GM19372 (cell line): Measurements from ENCODE around the gene SHFL.

Source experiments
- ATAC-seq: cut with Tn5 transposase; IDR thresholded peaks from one replicate; pipeline ENCODE4 v1.9.1; 2021; ENCODE audit warnings: mild to moderate bottlenecking, low read depth, moderate library complexity; ENCODE audit not compliant: unreplicated experiment

SHFL gene

DNA sequence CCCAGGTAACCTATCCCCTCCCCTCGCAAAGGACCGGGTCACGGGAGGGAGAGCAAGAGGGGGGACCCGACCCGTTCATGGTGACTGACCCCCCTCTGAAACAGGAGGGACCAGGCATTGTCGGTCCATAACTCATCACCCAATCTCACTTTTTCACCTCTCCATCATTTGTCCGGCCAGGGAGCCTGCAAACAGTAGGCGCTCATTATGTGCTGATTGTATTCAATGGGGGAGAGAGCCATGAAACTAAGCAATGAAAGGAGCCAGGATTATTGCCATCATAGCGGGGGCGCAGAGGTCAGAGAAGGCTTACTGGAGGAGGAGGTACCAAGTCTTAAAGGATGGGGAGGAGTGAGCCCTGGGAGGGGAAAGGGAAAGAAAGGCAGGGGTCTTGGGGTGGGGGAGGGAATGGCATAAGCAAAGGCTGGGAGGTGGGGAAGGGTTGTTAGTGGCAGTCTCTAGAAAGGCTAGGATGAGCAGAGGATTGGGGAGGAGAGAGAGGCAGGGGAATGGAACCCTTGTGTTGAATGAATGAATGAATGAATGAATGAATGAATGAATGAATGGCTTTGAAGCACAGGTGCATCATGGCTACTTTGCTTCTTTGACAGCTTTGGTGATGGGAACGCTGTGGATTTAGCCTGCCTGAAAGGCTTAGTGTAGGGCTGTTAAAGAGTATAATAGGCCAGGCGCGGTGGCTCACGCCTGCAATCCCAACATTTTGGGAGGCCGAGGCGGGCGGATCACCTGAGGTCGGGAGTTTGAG lies 1.4 kb downstream of the SHFL start:
- no peak for ATAC-seq

DNA sequence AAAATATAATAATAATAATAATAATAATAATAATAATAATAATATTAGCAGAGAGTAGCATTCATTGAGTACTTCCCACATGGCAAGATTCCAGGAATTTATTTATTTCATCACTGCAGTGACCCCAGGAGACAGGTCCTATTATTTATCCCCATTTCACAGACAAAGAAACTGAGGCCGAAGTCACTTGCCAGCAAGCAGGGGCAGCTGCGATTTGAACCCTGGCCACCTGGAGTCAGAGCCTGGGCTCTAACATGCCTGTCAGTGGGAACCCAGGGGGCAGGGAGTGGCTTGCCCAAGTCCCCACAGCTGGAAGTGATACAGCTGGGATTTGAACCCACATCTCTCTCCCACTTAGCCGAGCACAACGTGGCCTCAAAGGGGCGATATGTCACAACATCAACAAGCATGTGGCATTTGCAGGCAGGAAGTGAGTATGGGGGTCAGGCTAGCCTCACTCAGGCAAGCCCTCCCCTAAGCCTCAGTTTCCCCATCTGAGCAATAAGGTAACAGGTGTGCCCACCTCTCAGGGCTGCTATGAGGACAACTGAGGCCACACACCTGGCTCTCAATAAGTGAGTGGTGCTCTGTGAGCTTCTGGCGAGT lies 2.9 kb downstream of the SHFL start:
- ATAC-seq: no peak

DNA sequence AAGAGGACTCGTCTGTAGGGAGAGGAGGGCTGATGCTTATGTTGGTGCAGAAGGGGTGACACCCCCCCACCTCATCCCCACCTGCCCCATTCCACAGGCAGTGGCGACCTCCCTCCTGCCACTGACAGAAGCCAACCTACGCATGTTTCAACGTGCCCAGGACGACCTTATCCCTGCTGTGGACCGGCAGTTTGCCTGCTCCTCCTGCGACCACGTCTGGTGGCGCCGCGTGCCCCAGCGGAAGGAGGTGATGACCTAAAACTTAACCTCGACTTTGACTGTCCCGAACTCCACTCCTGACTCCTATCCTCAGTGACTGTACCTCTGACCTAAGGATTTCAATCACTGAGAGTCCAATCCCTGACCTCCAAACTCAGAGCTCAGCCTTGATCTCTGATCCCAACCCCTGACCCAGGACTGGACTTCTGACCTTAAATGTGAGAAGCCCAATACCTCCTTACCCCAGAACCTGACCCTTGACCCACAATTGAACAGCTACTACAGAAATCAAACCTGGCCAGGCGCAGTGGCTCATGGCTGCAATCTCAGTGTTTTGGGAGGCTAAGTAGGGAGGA lies 3.8 kb downstream of the SHFL start:
- no peak for ATAC-seq

DNA sequence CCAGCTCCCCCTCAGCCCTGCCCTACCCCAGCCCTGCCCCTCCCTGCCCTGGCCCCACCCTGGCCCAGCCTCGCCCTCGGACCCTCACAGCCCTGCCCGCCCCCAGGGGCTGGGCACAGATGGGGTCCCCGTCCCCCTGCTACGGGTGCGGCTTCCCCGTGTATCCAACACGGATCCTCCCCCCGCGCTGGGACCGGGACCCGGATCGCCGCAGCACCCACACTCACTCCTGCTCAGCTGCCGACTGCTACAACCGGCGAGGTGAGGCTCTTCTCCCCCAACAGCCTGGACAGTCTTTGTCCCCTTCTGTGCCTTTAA lies 5.2 kb downstream of the SHFL start:
- ATAC-seq: no peak

DNA sequence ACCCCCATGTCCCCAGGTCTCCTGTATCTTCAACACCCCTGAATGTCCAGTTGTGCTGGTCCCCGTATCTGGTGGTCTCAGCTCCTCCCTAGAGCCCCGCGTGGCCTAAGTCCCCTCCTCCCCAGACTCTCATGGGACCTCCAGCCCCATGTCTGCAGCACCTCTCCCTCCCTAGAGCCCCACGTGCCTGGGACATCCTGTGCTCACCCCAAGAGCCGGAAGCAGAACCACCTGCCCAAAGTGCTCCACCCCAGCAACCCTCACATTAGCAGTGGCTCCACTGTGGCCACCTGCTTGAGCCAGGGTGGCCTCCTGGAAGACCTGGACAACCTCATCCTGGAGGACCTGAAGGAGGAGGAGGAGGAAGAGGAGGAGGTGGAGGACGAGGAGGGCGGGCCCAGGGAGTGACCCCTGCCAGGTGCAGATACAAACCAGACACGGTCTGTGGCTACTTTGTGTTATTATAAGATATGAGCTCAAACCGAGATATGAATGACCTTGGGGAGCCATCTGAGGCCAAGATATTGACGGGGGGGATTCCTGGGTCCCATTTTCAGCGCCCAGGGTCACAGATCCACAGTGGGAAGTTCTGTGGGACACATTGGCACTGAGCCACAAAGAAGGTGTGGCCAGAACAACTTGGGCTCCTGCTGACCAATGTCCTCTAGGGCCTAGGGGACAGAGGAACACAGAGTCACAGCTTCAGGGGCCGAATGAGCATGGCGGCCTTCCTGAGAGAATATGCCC lies 6.0 kb downstream of the SHFL start:
- ATAC-seq: no peak

DNA sequence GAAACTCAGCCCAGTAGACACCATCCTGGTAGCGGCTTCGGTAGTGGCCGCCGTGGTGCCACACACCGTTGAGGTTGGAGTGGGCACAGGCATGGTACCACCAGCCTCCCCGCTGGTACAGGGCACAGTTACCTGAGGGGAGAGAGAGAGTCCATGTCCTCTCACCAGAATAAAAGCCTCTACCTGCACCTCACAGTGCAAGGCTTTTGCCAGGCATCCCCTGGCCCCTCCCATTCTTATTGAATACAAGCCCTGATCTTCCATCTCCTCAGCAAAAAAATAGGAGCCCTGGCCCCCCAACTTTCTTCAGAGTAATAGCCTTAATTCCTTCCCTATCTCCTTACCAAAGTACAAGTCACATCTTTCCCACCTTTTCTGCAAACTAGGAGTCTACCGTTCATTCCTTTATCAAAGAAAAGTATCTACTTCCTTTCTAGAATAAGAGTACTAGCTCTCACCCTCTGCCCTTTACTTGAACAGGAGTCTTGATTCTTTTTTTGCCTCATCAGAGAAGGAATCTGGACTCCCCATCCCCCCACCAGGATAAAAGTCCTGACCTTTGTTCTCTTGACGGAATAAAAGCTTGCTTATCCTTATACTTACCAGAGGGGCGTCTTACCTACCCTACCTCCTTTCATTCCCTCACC lies 6.7 kb downstream of the SHFL start:
- no peak for ATAC-seq

DNA sequence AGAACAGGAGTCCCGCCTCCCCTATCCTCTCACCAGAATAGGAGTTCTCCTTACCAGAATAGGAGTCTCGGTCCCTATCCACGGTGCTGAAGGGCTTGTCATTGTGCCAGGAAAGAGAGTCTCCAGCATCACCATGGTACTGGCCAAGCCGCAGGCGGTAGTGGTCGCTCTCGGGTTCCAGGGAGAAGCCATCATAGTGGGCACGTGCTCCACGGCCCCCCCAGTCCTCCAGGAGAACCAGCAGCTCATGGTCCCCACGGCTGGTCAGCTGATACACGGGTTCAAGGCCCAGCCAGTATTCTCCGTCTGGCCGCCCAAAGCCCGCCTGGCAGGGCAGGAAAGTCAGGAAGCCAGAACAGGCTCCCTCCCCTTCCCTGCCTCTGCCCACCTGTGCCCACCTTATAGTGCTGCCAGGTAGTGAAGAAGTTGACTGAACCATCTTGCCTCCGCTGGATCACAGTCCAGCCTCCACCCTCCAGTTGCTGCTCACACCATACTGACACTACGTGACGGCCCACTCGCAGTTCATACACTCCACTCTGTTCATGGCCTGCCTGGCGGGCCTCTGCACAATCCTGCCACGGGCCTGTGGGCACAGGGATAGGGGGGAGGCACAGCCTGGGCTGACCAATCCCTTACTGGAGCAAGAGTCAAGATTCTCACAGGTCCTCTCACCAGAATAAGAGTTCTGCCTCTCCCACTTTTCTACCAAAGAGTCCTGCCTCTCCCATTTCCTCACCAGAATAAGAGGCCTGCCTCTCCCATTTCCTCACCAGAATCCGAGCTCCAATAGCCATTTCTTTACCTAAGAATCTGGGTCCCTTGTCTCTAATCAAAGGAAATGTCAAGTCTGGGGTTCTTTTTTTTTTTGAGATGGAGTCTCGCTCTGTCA lies 7.4 kb downstream of the SHFL start:
- ATAC-seq: no peak

DNA sequence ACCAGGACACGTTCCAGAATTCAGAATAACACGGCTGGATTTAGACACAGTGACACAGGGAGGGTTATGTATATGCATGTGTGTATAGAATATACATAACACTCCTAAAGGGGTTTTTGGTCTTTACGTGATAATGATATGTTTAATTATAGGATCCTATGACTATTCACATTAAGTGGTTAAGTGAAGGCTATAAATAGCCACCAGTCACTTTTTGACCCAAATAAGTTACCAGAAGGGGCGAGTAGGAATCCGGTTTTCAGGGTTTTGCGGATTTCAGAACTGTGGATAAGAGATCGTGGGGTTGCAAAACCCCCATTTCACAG lies 9.5 kb downstream of the SHFL start:
- ATAC-seq: no peak

DNA sequence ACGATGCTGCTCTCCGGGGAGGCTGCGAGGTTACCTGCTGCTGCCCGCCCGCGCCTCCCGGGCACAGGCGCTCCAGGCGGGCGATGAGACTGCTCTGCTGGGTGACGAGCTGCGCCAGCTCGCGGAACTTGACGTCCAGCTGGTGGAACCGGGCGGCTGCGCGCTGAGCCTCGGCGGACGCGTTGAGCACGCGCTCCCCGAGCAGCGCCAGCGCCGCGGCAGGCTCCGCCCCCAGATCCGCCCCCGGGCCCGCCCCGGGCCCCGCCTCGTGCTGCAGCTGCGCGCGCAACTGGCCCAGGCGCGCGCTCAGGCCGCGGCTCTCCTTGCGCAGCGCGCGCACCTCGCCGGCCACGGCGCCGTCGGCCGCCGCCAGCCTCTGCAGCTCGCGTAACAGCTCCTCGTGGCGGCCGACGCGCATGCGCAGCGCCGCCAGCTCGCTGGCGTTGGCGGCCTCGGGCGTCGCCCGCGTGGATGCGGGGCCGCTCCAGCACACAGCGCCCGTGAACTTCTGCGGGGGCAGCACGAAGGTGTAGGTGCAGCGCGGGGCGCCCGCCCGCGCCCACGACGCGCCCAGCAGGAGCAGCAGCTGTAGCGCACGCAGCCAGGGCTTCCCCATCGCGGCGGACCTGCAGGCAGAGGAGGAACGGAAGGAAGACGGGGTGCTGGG lies 10.0 kb downstream of the SHFL start:
- peak; percentile 89 for ATAC-seq

DNA sequence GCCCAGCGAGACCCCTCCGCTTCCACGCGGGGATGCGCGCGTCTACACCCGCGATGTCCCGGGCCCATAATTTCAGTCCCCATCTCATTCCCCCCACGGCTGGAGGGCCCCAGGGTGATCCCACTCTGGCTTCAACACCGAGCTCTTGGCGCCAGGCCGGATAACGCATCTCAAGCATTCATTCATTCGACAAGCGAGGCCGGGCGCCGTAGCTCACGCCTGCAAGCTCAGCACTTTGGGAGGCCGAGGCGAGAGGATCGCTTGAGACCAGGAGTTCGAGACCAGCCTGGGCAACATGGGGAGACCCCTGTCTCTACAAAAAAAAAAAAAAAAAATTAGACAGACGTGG lies 10.5 kb downstream of the SHFL start:
- ATAC-seq: no peak

DNA sequence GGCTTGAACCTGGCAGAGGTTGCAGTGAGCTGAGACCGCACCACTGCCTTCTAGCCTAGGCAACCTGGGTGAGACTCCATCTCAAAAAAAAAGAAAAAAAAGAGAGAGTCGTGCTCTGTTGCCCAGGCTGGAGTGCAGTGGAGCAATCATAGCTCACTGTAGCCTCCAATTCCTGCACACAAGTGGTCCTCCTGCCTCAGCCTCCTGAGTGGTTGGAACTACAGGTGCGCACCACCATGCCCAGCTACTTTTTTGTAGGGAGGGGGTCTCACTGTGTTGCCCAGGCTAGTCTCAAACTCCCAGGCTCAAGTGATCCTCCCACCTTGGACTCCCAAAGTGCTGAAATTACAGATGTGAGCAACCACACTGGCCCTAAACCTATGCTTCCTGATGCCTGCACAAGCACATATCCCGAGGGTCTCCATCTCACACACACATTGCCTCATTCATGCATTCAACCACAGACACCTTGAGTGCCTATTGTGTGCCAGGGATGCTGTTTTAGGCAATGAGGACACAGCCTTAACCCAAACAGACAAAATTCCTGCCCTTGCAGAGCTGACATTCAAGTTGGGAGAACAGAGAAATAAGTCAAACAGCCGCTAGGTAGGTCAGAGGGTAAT lies 14.2 kb downstream of the SHFL start:
- no peak for ATAC-seq

DNA sequence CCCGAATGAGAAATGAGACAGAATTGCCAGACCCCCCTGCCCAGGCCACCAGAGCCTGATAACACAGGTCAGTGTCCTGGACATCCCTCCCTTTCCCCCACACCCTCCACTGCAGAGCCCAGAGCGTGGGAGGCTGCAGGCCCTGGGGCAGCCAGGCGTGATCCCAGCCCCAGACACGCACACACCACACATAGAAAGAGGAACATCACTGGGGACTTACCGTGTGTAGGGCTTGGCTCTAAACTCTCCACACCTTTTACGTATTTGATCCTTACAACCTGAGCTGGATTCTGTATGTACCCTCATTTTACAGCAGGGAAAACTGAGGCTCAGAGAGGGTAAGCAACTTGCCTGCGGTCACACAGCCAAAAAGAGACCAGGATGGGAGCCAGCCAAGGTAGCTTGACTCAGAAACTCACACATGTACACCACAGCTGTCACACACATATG lies 16.7 kb downstream of the SHFL start:
- ATAC-seq: no peak

DNA sequence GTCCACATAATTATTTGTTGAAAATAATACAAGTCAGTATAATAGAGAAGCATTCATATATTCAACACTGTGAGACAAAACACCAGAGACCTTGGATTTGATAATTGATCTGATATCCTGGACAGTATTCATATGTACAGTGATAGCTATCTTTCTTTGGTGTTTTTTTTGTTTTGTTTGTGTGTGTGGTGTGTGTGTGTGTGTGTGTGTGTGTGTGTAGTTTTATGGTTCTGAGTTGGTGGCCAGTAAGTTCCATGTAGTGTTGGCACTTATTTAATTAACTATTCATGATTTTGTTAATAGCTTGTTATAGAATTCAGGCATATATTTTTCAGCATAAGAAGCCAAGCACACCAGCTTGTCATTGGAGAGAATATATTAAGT lies 18.0 kb downstream of the SHFL start:
- ATAC-seq: no peak

DNA sequence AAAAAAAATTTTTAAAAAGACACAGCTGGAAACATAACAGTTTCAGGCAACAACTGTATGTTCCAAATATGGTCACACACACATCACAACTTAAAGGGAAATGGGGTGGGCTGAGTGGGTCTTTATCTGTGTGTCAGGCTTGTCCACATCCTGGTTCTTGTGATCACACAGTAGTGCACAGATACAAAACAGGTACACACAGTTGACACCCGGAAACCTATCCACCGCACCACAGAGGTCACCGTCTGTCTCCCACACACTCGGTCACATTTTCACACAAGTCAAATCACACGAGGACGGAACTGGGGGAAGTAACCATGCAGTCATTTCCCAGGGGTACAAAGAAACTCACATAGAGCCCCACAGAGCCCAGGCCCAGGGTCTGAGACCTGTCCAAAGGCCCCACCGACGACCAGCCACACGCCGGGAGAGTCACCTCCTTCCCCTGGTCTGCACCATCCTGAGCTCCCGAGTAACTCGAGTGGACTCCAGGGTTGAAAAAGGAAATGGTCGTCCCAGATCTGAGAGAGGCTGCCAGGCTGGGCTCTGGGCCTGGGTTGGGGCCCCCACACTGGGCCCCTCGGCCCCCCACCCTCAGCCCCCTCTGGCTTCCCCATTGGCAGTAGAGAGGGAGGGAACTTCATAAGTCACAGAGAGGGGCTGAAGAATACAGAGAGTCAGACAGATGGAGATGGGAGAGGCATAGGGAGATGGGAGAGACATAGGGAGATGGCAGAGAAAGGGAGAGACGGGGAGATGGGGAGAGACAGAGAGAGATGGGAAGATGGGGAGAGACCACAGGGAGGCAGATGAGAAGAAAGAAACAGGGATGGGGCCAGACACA lies 18.8 kb downstream of the SHFL start:
- peak; percentile 45 for ATAC-seq

DNA sequence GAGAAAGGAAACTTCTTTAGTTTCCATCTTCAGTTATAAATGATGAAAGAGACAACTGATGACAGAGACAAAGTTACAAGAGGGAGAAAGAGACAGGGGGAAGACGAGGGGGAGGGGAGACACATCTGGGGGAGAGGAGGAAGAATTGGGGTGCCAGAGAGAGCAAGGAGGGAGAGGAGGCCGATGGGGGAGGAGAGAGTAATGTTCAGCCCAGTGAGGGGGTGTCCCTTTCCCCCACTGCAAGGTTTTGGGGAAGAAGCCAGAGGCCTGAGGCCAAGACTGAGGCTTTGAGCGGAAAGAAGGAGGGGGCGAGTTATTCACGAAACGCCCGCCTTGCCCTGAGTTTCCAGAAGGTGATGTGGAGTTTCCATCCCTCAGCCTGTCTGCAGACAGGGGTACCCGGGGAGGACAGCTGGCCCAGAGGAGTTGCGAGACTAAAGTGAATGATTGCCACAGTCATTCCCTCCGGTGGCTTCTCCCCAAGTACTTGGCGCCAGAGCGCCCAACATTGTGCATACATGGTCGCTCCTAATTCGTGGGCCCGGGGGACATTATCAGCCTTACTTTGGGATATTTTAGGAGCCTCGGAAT lies 19.5 kb downstream of the SHFL start:
- peak; percentile 17 for ATAC-seq

DNA sequence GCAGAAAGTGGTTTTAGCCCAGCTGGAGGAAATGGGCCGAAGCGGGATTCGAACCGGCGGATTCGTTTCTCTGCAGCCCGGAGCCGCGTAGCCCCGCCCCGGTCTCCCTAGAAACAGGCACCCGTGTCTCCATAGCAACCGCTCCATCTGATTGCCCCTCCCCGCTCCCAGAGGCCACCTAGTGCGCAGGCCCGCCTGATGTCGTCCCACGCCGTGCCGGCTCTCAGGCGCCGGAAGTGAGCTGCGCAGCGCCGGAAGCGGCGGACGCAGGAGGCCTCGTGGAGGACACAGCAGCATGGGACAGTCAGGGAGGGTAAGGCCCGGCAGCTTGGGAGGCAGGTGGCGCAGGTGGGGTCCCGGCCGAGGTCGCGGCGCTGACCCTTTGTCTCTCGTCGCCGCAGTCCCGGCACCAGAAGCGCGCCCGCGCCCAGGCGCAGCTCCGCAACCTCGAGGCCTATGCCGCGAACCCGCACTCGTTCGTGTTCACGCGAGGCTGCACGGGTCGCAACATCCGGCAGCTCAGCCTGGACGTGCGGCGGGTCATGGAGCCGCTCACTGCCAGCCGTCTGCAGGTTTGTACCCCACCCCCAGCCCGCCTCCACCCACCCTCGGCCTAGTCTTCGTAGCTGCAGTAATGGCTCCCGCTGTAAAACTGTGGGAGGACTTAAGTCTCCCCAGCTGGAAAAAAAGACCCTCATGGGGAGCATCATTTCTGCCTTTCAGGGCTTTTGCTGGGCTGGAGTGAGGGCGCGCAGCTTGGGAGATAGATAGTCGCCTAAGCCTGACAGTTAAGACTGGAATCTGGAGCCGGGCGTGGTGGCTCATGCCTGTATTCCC lies 20.2 kb downstream of the SHFL start, which contains the start of gene PPAN:
Gene PPAN (plus strand): TSS at position 263 of the 837 bp plus-strand sequence. CDS start 33 bp downstream, at position 296.
- peak; percentile 49 for ATAC-seq

DNA sequence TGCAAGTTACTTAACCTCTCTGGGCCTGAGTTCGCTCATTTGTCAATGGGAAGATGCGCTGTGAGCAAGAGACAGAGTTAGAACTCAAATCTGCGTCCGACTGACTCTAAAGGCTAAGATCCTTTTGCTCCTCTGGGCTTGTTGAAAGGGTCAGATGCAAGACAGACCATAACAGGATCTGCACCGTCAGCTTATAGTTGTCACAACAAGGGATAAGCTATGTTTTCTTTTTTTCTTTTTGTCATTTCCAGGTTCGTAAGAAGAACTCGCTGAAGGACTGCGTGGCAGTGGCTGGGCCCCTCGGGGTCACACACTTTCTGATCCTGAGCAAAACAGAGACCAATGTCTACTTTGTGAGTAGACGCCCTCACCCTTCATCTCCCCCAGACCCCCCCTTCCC lies 21.1 kb downstream of the SHFL start:
- no peak for ATAC-seq
